HG03558 (cell line): ENCODE measurements around the gene CDH3.

ENCODE experiments used
- ATAC-seq: cut with Tn5 transposase; IDR thresholded peaks from one replicate; pipeline ENCODE4 v1.9.1; 2021; ENCODE audit warnings: moderate number of reproducible peaks; ENCODE audit not compliant: unreplicated experiment; ENCODE audit errors: extremely low read depth

Gene CDH3

DNA sequence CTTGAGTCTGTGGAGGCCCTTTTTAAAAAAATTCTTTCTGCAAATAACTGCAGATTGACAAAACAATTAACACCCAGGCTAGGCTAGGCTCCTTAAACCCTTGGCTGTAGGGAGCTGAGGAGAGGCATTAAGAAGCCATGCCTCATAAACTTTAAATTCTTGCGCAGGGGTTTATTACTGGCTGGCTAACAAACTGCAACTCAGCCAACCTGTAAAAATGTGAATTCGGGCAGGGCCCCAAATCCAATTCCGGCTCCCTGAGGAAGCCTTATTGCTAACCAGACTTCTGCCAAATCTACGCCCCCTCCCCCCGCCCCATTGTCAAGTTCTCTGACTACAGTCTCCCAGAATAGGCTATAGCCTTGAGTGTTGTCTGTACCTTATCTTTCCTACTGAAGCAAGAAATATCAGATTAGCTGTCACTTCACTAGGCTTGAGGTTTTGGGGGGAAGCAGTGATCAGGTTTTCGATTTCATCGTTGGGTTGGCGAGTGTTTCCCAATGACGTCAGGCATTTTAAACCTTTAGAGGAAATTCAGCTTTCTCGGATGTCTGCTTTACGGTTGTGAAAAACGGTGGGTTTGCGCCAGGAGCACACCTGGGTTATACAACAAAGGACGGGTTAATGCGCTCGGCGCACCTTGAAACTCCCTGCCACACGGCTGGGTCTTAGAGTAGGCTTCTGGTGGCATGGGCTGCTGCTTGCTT lies 2.0 kb downstream of the CDH3 start:
- ATAC-seq = no peak

GRCh38 chr16:68651136-68651535 lies 6.0 kb downstream of the CDH3 start:
- ATAC-seq = no peak

- ATAC-seq = no peak
These were observed 7.5 kb downstream of the CDH3 start for GRCh38 chr16:68652659-68653058.

DNA sequence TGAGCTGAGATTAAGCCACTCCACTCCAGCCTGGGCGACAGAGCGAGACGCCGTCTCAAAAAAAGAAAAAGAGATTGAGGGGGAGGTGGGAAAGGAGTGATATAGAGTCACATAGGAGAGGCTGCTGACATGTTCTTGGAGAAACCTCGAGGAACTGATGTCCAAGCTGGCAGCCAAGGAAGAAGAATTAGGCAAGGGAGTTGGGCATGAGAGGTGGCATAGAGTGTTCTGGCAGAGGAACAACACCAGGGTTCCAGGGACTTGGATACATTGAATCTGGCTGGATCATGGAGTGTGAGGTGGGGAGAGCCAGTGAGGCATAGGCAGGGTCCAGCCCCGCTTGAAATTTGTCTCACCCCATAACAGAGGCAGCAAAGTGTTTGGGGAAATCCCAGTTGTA lies 10.7 kb downstream of the CDH3 start:
- no peak for ATAC-seq

GRCh38 chr16:68656751-68657150 lies 11.6 kb downstream of the CDH3 start:
- ATAC-seq = no peak

- ATAC-seq = no peak
These were observed 13.3 kb downstream of the CDH3 start for GRCh38 chr16:68658341-68658973.

- no peak for ATAC-seq
These were observed 13.9 kb downstream of the CDH3 start for GRCh38 chr16:68658974-68659360.

GRCh38 chr16:68659412-68660358 lies 14.6 kb downstream of the CDH3 start:
- ATAC-seq = no peak

DNA sequence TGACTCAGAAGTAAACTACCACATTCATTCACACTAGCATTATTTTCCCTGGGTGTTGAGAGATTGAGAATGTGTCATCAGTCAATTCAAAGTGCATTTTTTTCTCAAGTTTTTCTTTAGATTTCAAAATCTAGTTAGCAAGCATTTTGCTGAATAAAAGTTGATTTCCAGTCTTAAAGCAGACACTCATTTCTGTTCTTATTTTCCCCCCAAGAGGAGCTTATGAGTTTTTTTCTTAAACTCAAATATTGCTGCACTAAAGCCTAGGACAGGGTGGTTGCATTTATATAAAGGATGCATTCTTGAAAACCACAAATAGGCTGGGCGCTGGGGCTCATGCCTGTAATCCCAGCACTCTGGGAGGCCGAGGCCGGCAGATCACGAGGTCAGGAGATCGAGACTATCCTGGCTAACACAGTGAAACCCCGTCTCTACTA lies 15.3 kb downstream of the CDH3 start:
- no peak for ATAC-seq

- ATAC-seq = no peak
These were observed 16.9 kb downstream of the CDH3 start for GRCh38 chr16:68662035-68662434.

DNA sequence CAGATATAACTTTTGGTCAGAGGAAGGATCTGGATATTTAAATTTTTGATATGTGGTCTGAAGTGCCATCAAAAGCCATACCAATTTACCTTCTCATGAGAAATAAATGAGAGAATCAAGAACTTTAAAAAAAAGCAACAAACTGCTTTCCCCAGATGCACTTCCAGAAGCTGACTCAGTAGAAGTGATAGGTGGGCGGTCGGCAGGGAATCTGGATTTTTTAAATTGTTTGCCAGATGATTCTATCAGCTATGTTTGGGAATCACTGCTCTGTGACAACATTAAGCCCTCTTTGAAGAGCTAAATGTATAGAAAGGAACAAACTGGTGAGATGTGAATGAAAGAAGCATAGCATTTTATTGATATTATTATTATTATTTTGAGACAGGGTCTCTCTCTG lies 19.2 kb downstream of the CDH3 start:
- no peak for ATAC-seq

DNA sequence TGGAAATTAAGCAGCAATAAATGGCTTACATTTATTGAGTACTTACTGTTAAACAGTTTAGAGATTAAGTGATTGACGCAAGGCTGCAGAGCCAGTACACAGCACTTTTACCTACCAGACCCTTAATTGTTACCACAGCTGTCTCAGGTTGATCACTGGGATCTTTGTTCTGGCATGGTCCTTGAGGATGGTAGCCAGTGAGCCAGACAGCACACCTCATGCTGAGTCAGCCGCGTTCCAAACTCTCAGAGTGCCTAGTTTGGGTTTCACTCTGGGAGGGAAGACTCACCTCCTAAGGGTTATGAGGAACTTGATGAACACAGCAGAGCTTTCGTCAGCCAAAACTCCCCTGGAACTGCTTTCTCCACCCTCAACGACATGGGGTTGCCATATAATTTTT lies 20.4 kb downstream of the CDH3 start:
- ATAC-seq = no peak

DNA sequence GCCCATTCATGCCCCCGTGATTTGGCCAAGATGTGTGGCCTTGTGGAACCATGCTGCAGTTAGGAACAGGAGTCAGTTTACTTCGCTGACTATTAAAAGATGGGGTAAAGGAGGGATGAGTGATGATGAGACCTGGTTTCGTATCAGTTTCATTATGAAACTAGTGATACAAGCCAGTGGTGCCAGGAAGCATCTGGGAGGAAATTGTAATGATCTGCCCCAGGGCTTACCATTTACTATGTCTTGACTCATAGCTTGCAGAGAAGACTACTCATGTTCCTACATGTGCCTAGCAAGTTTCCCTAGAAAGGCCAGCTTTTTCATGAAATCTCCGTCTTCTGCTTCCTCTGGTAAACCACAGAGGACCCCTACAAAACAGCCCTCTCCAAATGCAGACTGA lies 23.2 kb downstream of the CDH3 start:
- no peak for ATAC-seq

DNA sequence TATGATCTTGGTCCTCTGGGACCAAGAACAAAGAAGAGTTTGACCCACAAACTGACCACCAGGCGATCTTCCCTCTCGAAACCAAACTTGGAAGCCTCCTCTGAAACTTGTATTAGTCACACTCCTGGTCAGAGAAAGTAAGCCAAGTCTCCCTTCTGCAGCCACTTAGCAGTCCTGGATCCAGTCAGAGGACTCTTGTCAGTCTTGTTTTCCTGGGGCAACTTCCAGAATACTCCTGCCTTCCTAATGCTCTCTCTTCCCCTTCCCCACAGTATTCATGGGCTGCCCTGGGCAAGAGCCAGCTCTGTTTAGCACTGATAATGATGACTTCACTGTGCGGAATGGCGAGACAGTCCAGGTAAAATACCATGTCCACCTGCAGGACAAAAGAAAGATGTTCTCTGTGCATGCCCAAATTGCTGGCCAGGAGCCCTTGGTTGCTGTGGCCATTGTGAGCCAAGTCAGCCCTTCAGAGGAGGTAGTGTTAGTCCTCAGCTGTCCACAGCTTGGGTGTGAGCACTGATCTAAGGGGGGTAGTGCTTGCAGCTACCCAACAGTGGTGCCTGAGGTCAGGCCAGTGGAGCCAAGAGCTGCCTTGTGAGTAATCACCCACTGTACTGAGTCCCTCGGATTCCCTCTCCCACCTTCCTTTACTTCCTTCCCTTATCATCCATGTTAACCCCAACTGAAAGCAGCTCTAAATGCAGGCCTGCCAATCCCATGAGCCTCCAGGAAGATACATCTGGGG lies 31.2 kb downstream of the CDH3 start:
- no peak for ATAC-seq

GRCh38 chr16:68681038-68681437 lies 35.9 kb downstream of the CDH3 start:
- no peak for ATAC-seq

GRCh38 chr16:68685685-68686478 lies 40.8 kb downstream of the CDH3 start:
- no peak for ATAC-seq

- ATAC-seq = no peak
These were observed 41.8 kb downstream of the CDH3 start for GRCh38 chr16:68686905-68687304.

GRCh38 chr16:68689921-68690320 lies 44.8 kb downstream of the CDH3 start:
- no peak for ATAC-seq

DNA sequence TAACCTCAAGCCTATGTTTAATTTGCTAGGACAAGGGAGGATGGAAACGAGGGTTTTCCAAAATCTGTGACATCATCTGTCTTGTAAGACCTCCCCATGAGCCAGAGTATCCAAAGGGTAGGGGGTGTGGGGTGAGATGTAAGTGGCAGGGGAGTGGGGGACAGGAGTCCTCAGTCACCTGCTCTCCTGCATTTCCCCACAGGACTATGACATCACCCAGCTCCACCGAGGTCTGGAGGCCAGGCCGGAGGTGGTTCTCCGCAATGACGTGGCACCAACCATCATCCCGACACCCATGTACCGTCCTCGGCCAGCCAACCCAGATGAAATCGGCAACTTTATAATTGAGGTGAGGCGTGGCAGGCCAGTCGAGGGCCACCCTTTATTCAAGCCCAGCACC lies 50.5 kb downstream of the CDH3 start:
- no peak for ATAC-seq

GRCh38 chr16:68696514-68696913 lies 51.4 kb downstream of the CDH3 start:
- ATAC-seq = no peak
